ENCODE results near the gene PHACTR1. TPM values are rescaled to one million over a fixed set of nuclear protein-coding genes. Genes with fewer than 3 reads are reported as not detected.

Gene PHACTR1
- total RNA-seq, 2 experiments from 2014 or later, result 0.11 TPM; not detected in 1

DNA sequence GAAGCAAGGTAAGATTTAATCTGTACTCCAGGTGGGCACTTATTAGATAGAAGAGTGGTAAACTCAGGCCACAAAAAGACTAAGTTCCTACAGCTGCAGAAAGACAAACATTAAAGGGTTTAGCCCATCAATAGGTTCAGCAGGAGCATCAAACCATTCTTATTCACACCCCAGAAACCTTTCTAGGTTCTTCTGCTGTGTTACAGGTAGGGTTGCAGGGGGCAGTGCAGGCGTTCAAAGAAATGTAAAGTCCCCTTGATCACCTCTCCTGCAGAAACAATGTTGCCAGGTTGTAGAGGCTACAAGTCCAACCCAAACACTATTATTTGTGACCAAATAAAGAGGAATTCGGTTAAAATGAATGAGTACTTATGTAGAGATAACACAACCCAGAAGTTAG is 31.8 kb downstream of the PHACTR1 start:
- Mint-ChIP-seq H3K36me3 (ENCODE audit: low read depth) (peaks cover 2% of the 10 kb centered on the region), H3K4me3 (no peak overlapping the region), H3K27me3 (peaks cover 34% of the 10 kb centered on the region), H3K4me1 (ENCODE audit: low read depth) (no peaks in the 10 kb centered on the region), H3K27ac (no peak overlapping the region), H3K9me3 (peaks cover 3% of the 10 kb centered on the region)
- CTCF ChIA-PET, result no interaction called here
- intact Hi-C loops (cut with micrococcal nuclease), result no loop called here
- POLR2A ChIA-PET, result no interaction called here
- TF ChIP-seq, protein P1, sequence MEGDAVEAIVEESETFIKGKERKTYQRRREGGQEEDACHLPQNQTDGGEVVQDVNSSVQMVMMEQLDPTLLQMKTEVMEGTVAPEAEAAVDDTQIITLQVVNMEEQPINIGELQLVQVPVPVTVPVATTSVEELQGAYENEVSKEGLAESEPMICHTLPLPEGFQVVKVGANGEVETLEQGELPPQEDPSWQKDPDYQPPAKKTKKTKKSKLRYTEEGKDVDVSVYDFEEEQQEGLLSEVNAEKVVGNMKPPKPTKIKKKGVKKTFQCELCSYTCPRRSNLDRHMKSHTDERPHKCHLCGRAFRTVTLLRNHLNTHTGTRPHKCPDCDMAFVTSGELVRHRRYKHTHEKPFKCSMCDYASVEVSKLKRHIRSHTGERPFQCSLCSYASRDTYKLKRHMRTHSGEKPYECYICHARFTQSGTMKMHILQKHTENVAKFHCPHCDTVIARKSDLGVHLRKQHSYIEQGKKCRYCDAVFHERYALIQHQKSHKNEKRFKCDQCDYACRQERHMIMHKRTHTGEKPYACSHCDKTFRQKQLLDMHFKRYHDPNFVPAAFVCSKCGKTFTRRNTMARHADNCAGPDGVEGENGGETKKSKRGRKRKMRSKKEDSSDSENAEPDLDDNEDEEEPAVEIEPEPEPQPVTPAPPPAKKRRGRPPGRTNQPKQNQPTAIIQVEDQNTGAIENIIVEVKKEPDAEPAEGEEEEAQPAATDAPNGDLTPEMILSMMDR (IDR thresholded peaks at IDR 0.05), result no peak
- no peak for DNase-seq
- no peak for ATAC-seq

- ATAC-seq (no peak), DNase-seq (no peak)
- ChIA-PET POLR2A (no interaction called here), CTCF (no interaction called here)
- Mint-ChIP-seq H3K27ac (no peak overlapping the region), H3K36me3 (ENCODE audit: low read depth) (peaks cover 2% of the 10 kb centered on the region), H3K4me1 (ENCODE audit: low read depth) (no peaks in the 10 kb centered on the region), H3K27me3 (peaks cover 34% of the 10 kb centered on the region), H3K4me3 (no peak overlapping the region), H3K9me3 (peaks cover 3% of the 10 kb centered on the region)
- intact Hi-C loops (cut with micrococcal nuclease), result no loop called here
- TF ChIP-seq, protein P1 (IDR thresholded peaks at IDR 0.05), result no peak
These were observed 32.4 kb downstream of the PHACTR1 start for GRCh38 chr6:12748815-12749521.

- H3K27ac Mint-ChIP-seq, result no peak overlapping the region
- H3K9me3 Mint-ChIP-seq, result peaks cover 3% of the 10 kb centered on the region
- ATAC-seq (no peak), DNase-seq (no peak)
- peaks cover 2% of the 10 kb centered on the region for H3K36me3 Mint-ChIP-seq (ENCODE audit: low read depth)
- POLR2A ChIA-PET, result no interaction called here
- CTCF ChIA-PET, result no interaction called here
- no peak overlapping the region for H3K4me3 Mint-ChIP-seq
- H3K4me1 Mint-ChIP-seq (ENCODE audit: low read depth), result no peaks in the 10 kb centered on the region
- TF ChIP-seq, protein P1 (IDR thresholded peaks at IDR 0.05), result no peak
- peaks cover 38% of the 10 kb centered on the region for H3K27me3 Mint-ChIP-seq
- intact Hi-C loops (cut with micrococcal nuclease), result no loop called here
These were observed 33.2 kb downstream of the PHACTR1 start for GRCh38 chr6:12749531-12750379.

- CTCF ChIA-PET, result no interaction called here
- no peak for ATAC-seq
These were observed 33.8 kb downstream of the PHACTR1 start for GRCh38 chr6:12750416-12750815.

More at GRCh38 chr6:12750416-12750815, 33.8 kb downstream of the PHACTR1 start:
- no peak overlapping the region for H3K4me3 Mint-ChIP-seq
- DNase-seq, result no peak
- TF ChIP-seq, protein P1 (IDR thresholded peaks at IDR 0.05), result no peak
- no peaks in the 10 kb centered on the region for H3K4me1 Mint-ChIP-seq (ENCODE audit: low read depth)
- intact Hi-C loops (cut with micrococcal nuclease), result no loop called here
- H3K9me3 Mint-ChIP-seq, result no peaks in the 10 kb centered on the region
- POLR2A ChIA-PET, result no interaction called here
- H3K36me3 Mint-ChIP-seq (ENCODE audit: low read depth), result peaks cover 2% of the 10 kb centered on the region
- peaks cover 38% of the 10 kb centered on the region for H3K27me3 Mint-ChIP-seq
- H3K27ac Mint-ChIP-seq, result no peak overlapping the region
